B cell (primary cell): ENCODE measurements around the gene STRADB. TPM values are rescaled to one million over a fixed set of nuclear protein-coding genes. Genes with fewer than 3 reads are reported as not detected.

Experiments used
- ATAC-seq: fragments of 200-7000 bp; cut with Tn5 transposase; one replicate; pipeline ENCODE4 v1.10.0; 2021; ENCODE audit warnings: low read depth, mild to moderate bottlenecking, moderate number of reproducible peaks, moderate library complexity
- CTCF ChIA-PET: fragments of 350-600 bp; sonication (Branson Sonifier 250); formaldehyde crosslinking; loops from one replicate; lab custom pipeline; 2021; ENCODE audit warnings: antibody characterized with exemption, inconsistent platforms; lab: Charles Lee
- POLR2A ChIA-PET: fragments of 350-600 bp; sonication (Branson Sonifier 250); formaldehyde crosslinking; loops from one replicate; lab custom pipeline; 2021; ENCODE audit warnings: antibody characterized with exemption; lab: Charles Lee
- DNase-seq: peaks from one replicate; pipeline ENCODE4 v3.0.0; 2013
- H2AFZ ChIP-seq: 2 replicates; pipeline ENCODE4 v1.6.1; 2012; ENCODE audit warnings: mild to moderate bottlenecking, low read depth, low read length; ENCODE audit not compliant: insufficient read depth, poor library complexity, severe bottlenecking
- H3K27ac ChIP-seq, 2 donors: 1 replicate in 1 of 2; 2 replicates in 1 of 2; pipeline ENCODE4 v1.5.1; 2012 to 2013; ENCODE audit warnings: low read length in 2 of 2, mild to moderate bottlenecking in 2 of 2, moderate library complexity in 1 of 2
- H3K27me3 ChIP-seq, 4 experiments: fragments of 200-600 bp in 1 of 4; sonication (generic) in 1 of 4; replicated peaks in 1 of 4; 1 replicate in 2 of 4; 2 replicates in 2 of 4; pipeline versions ENCODE4 v1.6.1 to v1.7.0; 2013 to 2016; ENCODE audit warnings: low read length in 3 of 4, mild to moderate bottlenecking in 2 of 4, mixed read lengths in 1 of 4, moderate library complexity in 1 of 4; ENCODE audit not compliant: insufficient read depth in 4 of 4, control insufficient read depth in 3 of 4; ENCODE audit errors: control extremely low read depth in 1 of 4
- H3K36me3 ChIP-seq, 2 experiments: replicated peaks in 1 of 2; 1 replicate in 1 of 2; 2 replicates in 1 of 2; pipeline versions ENCODE4 v1.6.1 to v1.7.1; 2013; ENCODE audit warnings: low read length in 1 of 2; ENCODE audit not compliant: insufficient read depth in 2 of 2, control insufficient read depth in 1 of 2; ENCODE audit errors: control extremely low read depth in 1 of 2, extremely low read depth in 1 of 2
- H3K4me1 ChIP-seq, 2 donors: fragments of 200-600 bp in 1 of 2; sonication (generic) in 1 of 2; 1 replicate in 1 of 2; 2 replicates in 1 of 2; pipeline versions ENCODE4 v1.5.1 to v1.6.1; 2013 to 2017; ENCODE audit warnings: low read length in 2 of 2; ENCODE audit not compliant: control insufficient read depth in 2 of 2, insufficient read depth in 2 of 2
- H3K4me2 ChIP-seq: replicated peaks from 2 replicates; pipeline ENCODE3; 2012; ENCODE audit warnings: mild to moderate bottlenecking, low read depth, low read length; ENCODE audit not compliant: poor library complexity, severe bottlenecking
- H3K4me3 ChIP-seq, 5 experiments: fragments of 200-600 bp in 1 of 5; sonication (generic) in 1 of 5; 1 replicate in 3 of 5; 2 replicates in 2 of 5; pipeline versions ENCODE4 v1.5.1 to v1.7.0; 2011 to 2016; ENCODE audit warnings: low read length in 4 of 5, mild to moderate bottlenecking in 4 of 5, low read depth in 2 of 5, control low read depth in 1 of 5, moderate library complexity in 1 of 5; ENCODE audit not compliant: insufficient read depth in 1 of 5; ENCODE audit errors: control extremely low read depth in 1 of 5, extremely low read depth in 1 of 5
- H3K79me2 ChIP-seq: fragments of 200-600 bp; sonication (generic); one replicate; pipeline ENCODE4 v1.6.0; 2016; ENCODE audit warnings: low read length; ENCODE audit not compliant: control insufficient read depth, insufficient read depth
- H3K9ac ChIP-seq: fragments of 200-600 bp; sonication (generic); 2 replicates; pipeline ENCODE4 v1.6.1; 2017; ENCODE audit warnings: mild to moderate bottlenecking, low read length, moderate library complexity
- H3K9me3 ChIP-seq, 3 donors: one replicate each; pipeline versions ENCODE4 v1.6.1 to v1.7.1; 2013; ENCODE audit warnings: low read length in 2 of 3; ENCODE audit not compliant: control insufficient read depth in 2 of 3, insufficient read depth in 1 of 3; ENCODE audit errors: control extremely low read depth in 1 of 3
- H4K20me1 ChIP-seq: 2 replicates; pipeline ENCODE4 v1.6.0; 2012; ENCODE audit warnings: mild to moderate bottlenecking, low read length; ENCODE audit not compliant: insufficient read depth, control insufficient read depth, poor library complexity, severe bottlenecking
- H3K27ac Mint-ChIP-seq: one replicate; pipeline ENCODE4 v1.8.0; 2021; ENCODE audit warnings: mixed read lengths
- H3K27me3 Mint-ChIP-seq: one replicate; pipeline ENCODE4 v1.8.0; 2021; ENCODE audit warnings: mixed read lengths
- H3K4me1 Mint-ChIP-seq: one replicate; pipeline ENCODE4 v1.8.0; 2021; ENCODE audit warnings: mixed read lengths
- H3K4me3 Mint-ChIP-seq: one replicate; pipeline ENCODE4 v1.8.0; 2021; ENCODE audit warnings: mixed read lengths
- H3K9me3 Mint-ChIP-seq: one replicate; pipeline ENCODE4 v1.8.0; 2022; ENCODE audit warnings: mixed read lengths; ENCODE audit not compliant: insufficient read depth
- EZH2 ChIP-seq: IDR thresholded peaks from 2 replicates; pipeline ENCODE4 v1.6.1; 2012; ENCODE audit warnings: borderline replicate concordance, low read depth, mild to moderate bottlenecking, moderate library complexity, low read length; ENCODE audit not compliant: insufficient read depth, poor library complexity, severe bottlenecking
- WGBS: methylation state at CpG from one replicate; pipeline ENCODE4 v1.1.5; 2013; ENCODE audit warnings: missing lambda C conversion rate; ENCODE audit not compliant: insufficient coverage; 5-methylcytosine and 5-hydroxymethylcytosine counted together
- intact Hi-C: fragments of 100-400 bp; cut with micrococcal nuclease; formaldehyde crosslinking; loops from one replicate; pipeline ENCODE4 v1.10.0; 2022
- polyA plus RNA-seq: library from polyadenylated mRNA; depleted of rRNA; stranded (reverse); fragments of >200 nt; gene quantifications from 2 replicates; pipeline ENCODE4 v1.2.3, GENCODE V29; 2012
- total RNA-seq, 2 donors: library from RNA; stranded (reverse); fragments of 120-200 nt in 1 of 2; gene quantifications; 1 replicate in 1 of 2; 2 replicates in 1 of 2; pipeline versions ENCODE4 v1.2.3 to v1.2.4, GENCODE V29; 2013 to 2022
- TF ChIP-seq, protein P1 (sequence below): fragments of 200-600 bp; IDR thresholded peaks from one replicate; pipeline ENCODE4 v1.8.0; 2022; ENCODE audit warnings: antibody characterized with exemption, mild to moderate bottlenecking

Gene STRADB
- total and polyA plus RNA-seq, 2 donors (not counting 1 experiment from before 2014, with no cell fraction given), result 17.2 to 17.5 TPM

DNA sequence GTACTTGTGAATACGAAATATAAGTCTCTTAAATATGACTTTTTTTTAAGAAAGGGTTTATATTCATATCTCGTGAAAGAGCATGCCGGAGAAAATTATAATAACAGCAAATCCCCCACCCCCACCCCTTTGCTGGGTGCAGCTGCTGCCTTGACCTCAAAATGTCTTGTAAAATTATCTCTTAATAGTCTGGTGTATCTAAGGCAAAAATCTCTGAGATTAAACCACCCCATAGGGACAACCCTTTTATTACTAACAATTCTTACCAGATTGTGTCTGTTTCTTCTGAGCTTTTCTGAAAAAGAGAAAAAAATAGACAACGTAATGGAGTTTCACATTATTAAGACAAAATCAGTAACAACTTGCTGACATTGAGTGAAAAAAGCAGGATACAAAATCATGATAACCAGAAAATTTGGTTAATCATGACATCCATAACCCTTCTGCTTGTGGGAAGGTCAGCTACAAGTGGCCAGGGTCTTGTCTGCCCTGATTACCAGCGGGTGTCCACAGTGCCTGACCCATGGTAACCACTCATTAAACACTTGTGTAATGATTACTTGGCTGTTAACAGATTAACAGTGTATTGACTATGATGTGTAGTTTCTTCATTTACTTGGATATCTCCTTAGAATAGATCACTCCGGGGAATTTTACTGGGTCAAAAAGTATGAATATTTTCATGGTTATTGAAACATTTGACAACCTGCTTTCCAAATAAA is 1.5 kb downstream of the STRADB start:
- Histone ChIP-seq H3K4me2 (peak overlapping the region; percentile 83), H3K4me3 (no peak overlapping the region)
- CTCF ChIA-PET, result interaction anchor here (2.0 kb wide), 1 partner anchor 58 kb away, joined by 4 read pairs; no protein-coding TSS in a partner anchor

DNA sequence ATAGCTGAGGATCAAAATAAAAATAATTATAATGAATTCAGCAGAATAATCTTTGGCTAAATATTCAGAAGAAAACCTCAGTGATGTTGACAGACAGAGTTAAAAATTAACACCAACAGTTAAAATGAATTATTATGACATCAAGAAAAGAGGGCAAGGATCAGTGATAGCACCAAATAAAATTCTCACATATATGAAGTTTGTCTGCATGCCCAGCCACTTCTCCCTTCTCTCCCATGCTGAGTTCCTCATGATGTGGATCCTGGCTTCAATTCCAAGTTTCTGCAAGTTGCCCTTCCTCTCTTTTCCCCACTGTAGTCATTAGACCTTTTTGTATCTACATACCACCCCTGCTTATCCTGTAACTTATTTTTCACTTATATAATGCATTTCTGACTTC is 6.8 kb downstream of the STRADB start:
- H3K4me1 Mint-ChIP-seq, result no peaks in the 10 kb centered on the region

More for the DNA sequence above, 1.5 kb downstream of the STRADB start:
- Mint-ChIP-seq H3K9me3 (no peaks in the 10 kb centered on the region), H3K4me1 (peaks cover 30% of the 10 kb centered on the region), H3K27ac (no peak overlapping the region), H3K27me3 (no peaks in the 10 kb centered on the region), H3K4me3 (peak overlapping the region; percentile 26)
- POLR2A ChIA-PET, result interaction anchor here (0.6 to 1.5 kb wide), 3 partner anchors 200 to 1569 kb away, joined by 3 to 5 read pairs (median 5); no protein-coding TSS in a partner anchor
- ATAC-seq, result no peak
- no peaks in the 10 kb centered on the region for H3K27me3 ChIP-seq
- H3K79me2 ChIP-seq, result peaks cover 39% of the 10 kb centered on the region
- H3K9me3 ChIP-seq, result no peaks in the 10 kb centered on the region
- H3K36me3 ChIP-seq, result peaks cover 0 to 8% of the 10 kb centered on the region in 2 experiments
- no peak overlapping the region for H3K9ac ChIP-seq
- intact Hi-C loops, result loop anchor here (5.0 to 10.0 kb wide), 4 partner anchors 122 to 1784 kb away; partner anchors contain the start of genes CYP20A1, FZD7, MAIP1 and TYW5
- no peak for TF ChIP-seq EZH2
- TF ChIP-seq, protein P1, sequence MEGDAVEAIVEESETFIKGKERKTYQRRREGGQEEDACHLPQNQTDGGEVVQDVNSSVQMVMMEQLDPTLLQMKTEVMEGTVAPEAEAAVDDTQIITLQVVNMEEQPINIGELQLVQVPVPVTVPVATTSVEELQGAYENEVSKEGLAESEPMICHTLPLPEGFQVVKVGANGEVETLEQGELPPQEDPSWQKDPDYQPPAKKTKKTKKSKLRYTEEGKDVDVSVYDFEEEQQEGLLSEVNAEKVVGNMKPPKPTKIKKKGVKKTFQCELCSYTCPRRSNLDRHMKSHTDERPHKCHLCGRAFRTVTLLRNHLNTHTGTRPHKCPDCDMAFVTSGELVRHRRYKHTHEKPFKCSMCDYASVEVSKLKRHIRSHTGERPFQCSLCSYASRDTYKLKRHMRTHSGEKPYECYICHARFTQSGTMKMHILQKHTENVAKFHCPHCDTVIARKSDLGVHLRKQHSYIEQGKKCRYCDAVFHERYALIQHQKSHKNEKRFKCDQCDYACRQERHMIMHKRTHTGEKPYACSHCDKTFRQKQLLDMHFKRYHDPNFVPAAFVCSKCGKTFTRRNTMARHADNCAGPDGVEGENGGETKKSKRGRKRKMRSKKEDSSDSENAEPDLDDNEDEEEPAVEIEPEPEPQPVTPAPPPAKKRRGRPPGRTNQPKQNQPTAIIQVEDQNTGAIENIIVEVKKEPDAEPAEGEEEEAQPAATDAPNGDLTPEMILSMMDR, result no peak
- no peaks in the 10 kb centered on the region for H4K20me1 ChIP-seq
- H3K27ac ChIP-seq, result no peak overlapping the region
- H2AFZ ChIP-seq, result no peak overlapping the region
- H3K4me1 ChIP-seq, result peaks cover 26 to 30% of the 10 kb centered on the region in 2 donors
- WGBS, result no CpG with 5 or more reads among the region's 6 CpGs
- no peak for DNase-seq

More for the DNA sequence above, 6.8 kb downstream of the STRADB start:
- H3K27ac Mint-ChIP-seq, result no peak overlapping the region
- ChIA-PET POLR2A (no interaction called here), CTCF (no interaction called here)
- no peak overlapping the region for H3K4me3 Mint-ChIP-seq
- no peaks in the 10 kb centered on the region for H3K9me3 ChIP-seq
- H3K9ac ChIP-seq, result no peak overlapping the region
- H3K79me2 ChIP-seq, result no peaks in the 10 kb centered on the region
- intact Hi-C loops, result loop anchor here (10.0 kb wide), 1 partner anchor 116 kb away; no protein-coding TSS in a partner anchor
- peaks cover 2 to 29% of the 10 kb centered on the region in 2 experiments for H3K36me3 ChIP-seq
- H3K27me3 ChIP-seq, result no peaks in the 10 kb centered on the region
- TF ChIP-seq EZH2, result no peak
- TF ChIP-seq, protein P1, result no peak
- no peak overlapping the region for H3K4me3 ChIP-seq
- no peak for ATAC-seq
- no peak overlapping the region for H3K4me2 ChIP-seq
- H2AFZ ChIP-seq, result no peak overlapping the region
- H4K20me1 ChIP-seq, result no peaks in the 10 kb centered on the region
- no peak overlapping the region for H3K27ac ChIP-seq
- no peaks in the 10 kb centered on the region for H3K27me3 Mint-ChIP-seq
- H3K9me3 Mint-ChIP-seq, result no peaks in the 10 kb centered on the region
- DNase-seq, result no peak
- H3K4me1 ChIP-seq, result no peaks in the 10 kb centered on the region
